GM23338 (cell line): ENCODE measurements around the gene CRACR2A. TPM values are rescaled to one million over a fixed set of nuclear protein-coding genes. Genes with fewer than 3 reads are reported as not detected.

Experiments used
- ATAC-seq: fragments of 200-7000 bp; cut with Tn5 transposase; 3 replicates; pipeline ENCODE4 v1.9.1; 2020
- DNase-seq: peaks from one replicate; pipeline ENCODE4 v3.0.0-alpha.2; 2015; ENCODE audit warnings: low spot score
- H2AFZ ChIP-seq: fragments of 200-600 bp; sonication (generic); 2 replicates; pipeline ENCODE4 v1.8.0; 2016; ENCODE audit warnings: antibody characterized with exemption, mild to moderate bottlenecking, moderate library complexity
- H3F3A ChIP-seq: fragments of 200-600 bp; sonication (generic); replicated peaks from 2 replicates; pipeline ENCODE4 v1.8.0; 2017; ENCODE audit warnings: antibody characterized with exemption, mixed run types, low read depth
- H3K27ac ChIP-seq: fragments of 200-600 bp; sonication (generic); 2 replicates; pipeline ENCODE4 v1.6.1; 2016; ENCODE audit warnings: low read depth
- H3K27me3 ChIP-seq: fragments of 200-600 bp; sonication (generic); 2 replicates; pipeline ENCODE4 v1.8.0; 2016; ENCODE audit warnings: mild to moderate bottlenecking, mixed run types, moderate library complexity; ENCODE audit not compliant: insufficient read depth
- H3K36me3 ChIP-seq: fragments of 200-600 bp; sonication (generic); 2 replicates; pipeline ENCODE4 v1.8.0; 2016; ENCODE audit warnings: mild to moderate bottlenecking; ENCODE audit not compliant: insufficient read depth
- H3K4me1 ChIP-seq: fragments of 200-600 bp; sonication (generic); 2 replicates; pipeline ENCODE4 v1.8.0; 2016; ENCODE audit warnings: mild to moderate bottlenecking, moderate library complexity; ENCODE audit not compliant: insufficient read depth
- H3K4me2 ChIP-seq: fragments of 200-600 bp; sonication (generic); 2 replicates; pipeline ENCODE4 v1.7.1; 2017; ENCODE audit warnings: mixed run types
- H3K4me3 ChIP-seq: fragments of 200-600 bp; sonication (generic); 2 replicates; pipeline ENCODE4 v1.6.1; 2016; ENCODE audit warnings: mixed run types
- H3K79me2 ChIP-seq: fragments of 200-600 bp; sonication (generic); replicated peaks from 2 replicates; pipeline ENCODE4 v1.8.0; 2017; ENCODE audit warnings: mild to moderate bottlenecking; ENCODE audit not compliant: insufficient read depth
- H3K9me2 ChIP-seq: fragments of 200-600 bp; sonication (generic); 2 replicates; pipeline ENCODE4 v1.8.0; 2017; ENCODE audit not compliant: insufficient read depth
- H4K20me1 ChIP-seq: fragments of 200-600 bp; sonication (generic); replicated peaks from 2 replicates; pipeline ENCODE4 v1.8.0; 2017; ENCODE audit warnings: mild to moderate bottlenecking; ENCODE audit not compliant: insufficient read depth
- H3K27ac Mint-ChIP-seq: 2 replicates; pipeline ENCODE4 v1.8.0; 2020; ENCODE audit warnings: inconsistent platforms, mild to moderate bottlenecking, moderate library complexity, mixed read lengths
- H3K27me3 Mint-ChIP-seq: 3 replicates; pipeline ENCODE4 v1.8.0; 2022; ENCODE audit warnings: low read depth, mild to moderate bottlenecking, moderate library complexity, mixed read lengths, inconsistent platforms; ENCODE audit not compliant: insufficient read depth, poor library complexity
- H3K36me3 Mint-ChIP-seq: 3 replicates; pipeline ENCODE4 v1.8.0; 2021; ENCODE audit warnings: low read depth, mild to moderate bottlenecking, inconsistent platforms, moderate library complexity, mixed read lengths
- H3K4me1 Mint-ChIP-seq: 3 replicates; pipeline ENCODE4 v1.8.0; 2020; ENCODE audit warnings: mild to moderate bottlenecking, inconsistent platforms, mixed read lengths
- H3K4me3 Mint-ChIP-seq: 3 replicates; pipeline ENCODE4 v1.8.0; 2021; ENCODE audit warnings: moderate library complexity, mild to moderate bottlenecking, inconsistent platforms, mixed read lengths
- H3K9me3 Mint-ChIP-seq: 3 replicates; pipeline ENCODE4 v1.8.0; 2020; ENCODE audit warnings: moderate library complexity, mild to moderate bottlenecking, inconsistent platforms, mixed read lengths
- CREB1 ChIP-seq: fragments of 250-450 bp; sonication (Bioruptor Pico); IDR thresholded peaks from 2 replicates; pipeline ENCODE4 v1.5.0; 2020; ENCODE audit warnings: low read depth, mild to moderate bottlenecking, moderate library complexity
- EZH2 ChIP-seq: fragments of 200-600 bp; sonication (generic); IDR thresholded peaks from one replicate; pipeline ENCODE4 v1.8.0; 2017; ENCODE audit warnings: antibody characterized with exemption, mild to moderate bottlenecking, low read depth; ENCODE audit not compliant: unreplicated experiment
- EZH2phosphoT487 ChIP-seq: fragments of 200-600 bp; sonication (generic); IDR thresholded peaks from one replicate; pipeline ENCODE4 v1.8.1; 2018; ENCODE audit warnings: antibody characterized with exemption; ENCODE audit not compliant: unreplicated experiment
- JUNB ChIP-seq: IDR thresholded peaks from one replicate; pipeline ENCODE4 v1.6.1; 2016; ENCODE audit warnings: antibody characterized with exemption; ENCODE audit not compliant: unreplicated experiment
- NANOG ChIP-seq: IDR thresholded peaks from 2 replicates; pipeline ENCODE4 v1.6.1; 2016; ENCODE audit warnings: antibody characterized with exemption, borderline replicate concordance
- POLR2AphosphoS5 ChIP-seq: IDR thresholded peaks from 2 replicates; pipeline ENCODE4 v1.6.1; 2016; ENCODE audit warnings: antibody characterized with exemption, low read depth
- STAT1 ChIP-seq: IDR thresholded peaks from one replicate; pipeline ENCODE4 v1.6.1; 2016; ENCODE audit warnings: antibody characterized with exemption; ENCODE audit not compliant: unreplicated experiment
- ZNF114 ChIP-seq: fragments of 250-450 bp; sonication (Bioruptor Pico); IDR thresholded peaks from 2 replicates; pipeline ENCODE4 v1.5.0; 2020; ENCODE audit warnings: mild to moderate bottlenecking, moderate library complexity
- ZNF331 ChIP-seq: fragments of 250-450 bp; sonication (Bioruptor Pico); IDR thresholded peaks from 2 replicates; pipeline ENCODE4 v1.5.0; 2020; ENCODE audit warnings: low read depth, mild to moderate bottlenecking, moderate library complexity
- polyA plus RNA-seq: library from polyadenylated mRNA; unstranded; fragments of >200 nt; fragmentation: Nextera tagmentation; extraction: Ambion mirVana; gene quantifications from 2 replicates; pipeline ENCODE4 v1.2.1, GENCODE V29; 2016
- total RNA-seq: library from RNA; depleted of rRNA; stranded (reverse); fragments of >200 nt; shearing (Covaris generic); gene quantifications from 2 replicates; pipeline ENCODE4 v1.2.3, GENCODE V29; 2014
- TF ChIP-seq, protein P1 (sequence below): IDR thresholded peaks from 2 replicates; pipeline ENCODE4 v1.6.1; 2016; ENCODE audit warnings: antibody characterized with exemption
- TF ChIP-seq, protein P2 (sequence below): fragments of 250-450 bp; sonication (Bioruptor Pico); IDR thresholded peaks from 2 replicates; pipeline ENCODE4 v1.5.0; 2020; ENCODE audit warnings: mild to moderate bottlenecking, moderate library complexity
- TF ChIP-seq, protein P3 (sequence below), 2 experiments: fragments of 200-600 bp in 1 of 2; sonication (generic) in 1 of 2; conservative IDR thresholded peaks; 2 replicates each; pipeline versions ENCODE4 v1.5.1 to v1.6.1; 2016 to 2017; ENCODE audit warnings: antibody characterized with exemption in 2 of 2, low read depth in 2 of 2, mild to moderate bottlenecking in 2 of 2, moderate library complexity in 1 of 2
- TF ChIP-seq, protein P4 (sequence below): IDR thresholded peaks from one replicate; pipeline ENCODE4 v1.6.1; 2018; ENCODE audit warnings: antibody characterized with exemption; ENCODE audit not compliant: unreplicated experiment

The CRACR2A gene
- total and polyA plus RNA-seq, 2 experiments from 2014 or later: 1.5 to 3.0 TPM

DNA sequence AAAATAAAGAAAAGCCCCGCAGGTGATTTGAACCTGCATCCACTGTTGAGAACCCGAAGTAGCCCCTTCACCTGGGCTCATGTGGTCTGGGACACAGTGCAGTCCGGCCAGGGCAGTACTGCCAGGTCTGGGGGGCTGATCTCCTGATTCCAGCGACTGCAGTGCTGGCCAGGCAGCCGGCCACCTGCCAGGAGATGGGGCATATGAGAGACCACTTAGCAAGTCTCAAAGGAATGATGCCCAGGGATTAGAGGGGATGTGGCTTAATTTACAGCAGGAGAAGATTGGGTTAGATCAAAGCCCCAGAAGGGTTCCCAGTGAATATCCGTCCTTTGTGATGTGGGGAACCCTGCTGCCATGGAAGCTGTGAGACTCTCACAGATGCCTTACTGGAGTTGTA lies 148.6 kb downstream of the CRACR2A start:
- Histone ChIP-seq H3F3A (0 out of 2 replicates have a peak, but pooled peaks cover 4% of the 10 kb centered on the region), H3K36me3 (no peaks in the 10 kb centered on the region), H3K79me2 (no peaks in the 10 kb centered on the region), H2AFZ (peak overlapping the region; percentile 87), H3K4me2 (peak overlapping the region; percentile 73), H3K27me3 (peaks cover 10% of the 10 kb centered on the region; the same call in 1 of the 2 replicates), H3K4me3 (peak overlapping the region; percentile 50; the same call in 1 of the 2 replicates), H4K20me1 (no peaks in the 10 kb centered on the region; the same call in 1 of the 2 replicates), H3K9me2 (no peaks in the 10 kb centered on the region), H3K27ac (no peak overlapping the region), H3K4me1 (peaks cover 41% of the 10 kb centered on the region)
- Mint-ChIP-seq H3K36me3 (no peaks in the 10 kb centered on the region), H3K27me3 (peaks cover 29% of the 10 kb centered on the region), H3K27ac (no peak overlapping the region), H3K4me1 (peaks cover 80% of the 10 kb centered on the region), H3K9me3 (no peaks in the 10 kb centered on the region), H3K4me3 (peak overlapping the region; percentile 66)
- TF ChIP-seq CREB1 (CRISPR knock-in tag) (no peak), ZNF114 (no peak), NANOG (no peak), ZNF331 (CRISPR knock-in tag) (no peak), JUNB (no peak), STAT1 (no peak), EZH2 (no peak), EZH2phosphoT487 (no peak), POLR2AphosphoS5 (no peak)
- TF ChIP-seq, protein P1, sequence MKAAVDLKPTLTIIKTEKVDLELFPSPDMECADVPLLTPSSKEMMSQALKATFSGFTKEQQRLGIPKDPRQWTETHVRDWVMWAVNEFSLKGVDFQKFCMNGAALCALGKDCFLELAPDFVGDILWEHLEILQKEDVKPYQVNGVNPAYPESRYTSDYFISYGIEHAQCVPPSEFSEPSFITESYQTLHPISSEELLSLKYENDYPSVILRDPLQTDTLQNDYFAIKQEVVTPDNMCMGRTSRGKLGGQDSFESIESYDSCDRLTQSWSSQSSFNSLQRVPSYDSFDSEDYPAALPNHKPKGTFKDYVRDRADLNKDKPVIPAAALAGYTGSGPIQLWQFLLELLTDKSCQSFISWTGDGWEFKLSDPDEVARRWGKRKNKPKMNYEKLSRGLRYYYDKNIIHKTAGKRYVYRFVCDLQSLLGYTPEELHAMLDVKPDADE: no peak
- TF ChIP-seq, protein P2, sequence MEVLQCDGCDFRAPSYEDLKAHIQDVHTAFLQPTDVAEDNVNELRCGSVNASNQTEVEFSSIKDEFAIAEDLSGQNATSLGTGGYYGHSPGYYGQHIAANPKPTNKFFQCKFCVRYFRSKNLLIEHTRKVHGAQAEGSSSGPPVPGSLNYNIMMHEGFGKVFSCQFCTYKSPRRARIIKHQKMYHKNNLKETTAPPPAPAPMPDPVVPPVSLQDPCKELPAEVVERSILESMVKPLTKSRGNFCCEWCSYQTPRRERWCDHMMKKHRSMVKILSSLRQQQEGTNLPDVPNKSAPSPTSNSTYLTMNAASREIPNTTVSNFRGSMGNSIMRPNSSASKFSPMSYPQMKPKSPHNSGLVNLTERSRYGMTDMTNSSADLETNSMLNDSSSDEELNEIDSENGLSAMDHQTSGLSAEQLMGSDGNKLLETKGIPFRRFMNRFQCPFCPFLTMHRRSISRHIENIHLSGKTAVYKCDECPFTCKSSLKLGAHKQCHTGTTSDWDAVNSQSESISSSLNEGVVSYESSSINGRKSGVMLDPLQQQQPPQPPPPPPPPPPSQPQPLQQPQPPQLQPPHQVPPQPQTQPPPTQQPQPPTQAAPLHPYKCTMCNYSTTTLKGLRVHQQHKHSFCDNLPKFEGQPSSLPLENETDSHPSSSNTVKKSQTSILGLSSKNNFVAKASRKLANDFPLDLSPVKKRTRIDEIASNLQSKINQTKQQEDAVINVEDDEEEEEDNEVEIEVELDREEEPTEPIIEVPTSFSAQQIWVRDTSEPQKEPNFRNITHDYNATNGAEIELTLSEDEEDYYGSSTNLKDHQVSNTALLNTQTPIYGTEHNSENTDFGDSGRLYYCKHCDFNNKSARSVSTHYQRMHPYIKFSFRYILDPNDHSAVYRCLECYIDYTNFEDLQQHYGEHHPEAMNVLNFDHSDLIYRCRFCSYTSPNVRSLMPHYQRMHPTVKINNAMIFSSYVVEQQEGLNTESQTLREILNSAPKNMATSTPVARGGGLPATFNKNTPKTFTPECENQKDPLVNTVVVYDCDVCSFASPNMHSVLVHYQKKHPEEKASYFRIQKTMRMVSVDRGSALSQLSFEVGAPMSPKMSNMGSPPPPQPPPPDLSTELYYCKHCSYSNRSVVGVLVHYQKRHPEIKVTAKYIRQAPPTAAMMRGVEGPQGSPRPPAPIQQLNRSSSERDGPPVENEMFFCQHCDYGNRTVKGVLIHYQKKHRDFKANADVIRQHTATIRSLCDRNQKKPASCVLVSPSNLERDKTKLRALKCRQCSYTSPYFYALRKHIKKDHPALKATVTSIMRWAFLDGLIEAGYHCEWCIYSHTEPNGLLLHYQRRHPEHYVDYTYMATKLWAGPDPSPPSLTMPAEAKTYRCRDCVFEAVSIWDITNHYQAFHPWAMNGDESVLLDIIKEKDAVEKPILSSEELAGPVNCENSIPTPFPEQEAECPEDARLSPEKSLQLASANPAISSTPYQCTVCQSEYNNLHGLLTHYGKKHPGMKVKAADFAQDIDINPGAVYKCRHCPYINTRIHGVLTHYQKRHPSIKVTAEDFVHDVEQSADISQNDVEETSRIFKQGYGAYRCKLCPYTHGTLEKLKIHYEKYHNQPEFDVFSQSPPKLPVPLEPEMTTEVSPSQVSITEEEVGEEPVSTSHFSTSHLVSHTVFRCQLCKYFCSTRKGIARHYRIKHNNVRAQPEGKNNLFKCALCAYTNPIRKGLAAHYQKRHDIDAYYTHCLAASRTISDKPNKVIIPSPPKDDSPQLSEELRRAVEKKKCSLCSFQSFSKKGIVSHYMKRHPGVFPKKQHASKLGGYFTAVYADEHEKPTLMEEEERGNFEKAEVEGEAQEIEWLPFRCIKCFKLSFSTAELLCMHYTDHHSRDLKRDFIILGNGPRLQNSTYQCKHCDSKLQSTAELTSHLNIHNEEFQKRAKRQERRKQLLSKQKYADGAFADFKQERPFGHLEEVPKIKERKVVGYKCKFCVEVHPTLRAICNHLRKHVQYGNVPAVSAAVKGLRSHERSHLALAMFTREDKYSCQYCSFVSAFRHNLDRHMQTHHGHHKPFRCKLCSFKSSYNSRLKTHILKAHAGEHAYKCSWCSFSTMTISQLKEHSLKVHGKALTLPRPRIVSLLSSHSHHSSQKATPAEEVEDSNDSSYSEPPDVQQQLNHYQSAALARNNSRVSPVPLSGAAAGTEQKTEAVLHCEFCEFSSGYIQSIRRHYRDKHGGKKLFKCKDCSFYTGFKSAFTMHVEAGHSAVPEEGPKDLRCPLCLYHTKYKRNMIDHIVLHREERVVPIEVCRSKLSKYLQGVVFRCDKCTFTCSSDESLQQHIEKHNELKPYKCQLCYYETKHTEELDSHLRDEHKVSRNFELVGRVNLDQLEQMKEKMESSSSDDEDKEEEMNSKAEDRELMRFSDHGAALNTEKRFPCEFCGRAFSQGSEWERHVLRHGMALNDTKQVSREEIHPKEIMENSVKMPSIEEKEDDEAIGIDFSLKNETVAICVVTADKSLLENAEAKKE: no peak
- TF ChIP-seq, protein P3, sequence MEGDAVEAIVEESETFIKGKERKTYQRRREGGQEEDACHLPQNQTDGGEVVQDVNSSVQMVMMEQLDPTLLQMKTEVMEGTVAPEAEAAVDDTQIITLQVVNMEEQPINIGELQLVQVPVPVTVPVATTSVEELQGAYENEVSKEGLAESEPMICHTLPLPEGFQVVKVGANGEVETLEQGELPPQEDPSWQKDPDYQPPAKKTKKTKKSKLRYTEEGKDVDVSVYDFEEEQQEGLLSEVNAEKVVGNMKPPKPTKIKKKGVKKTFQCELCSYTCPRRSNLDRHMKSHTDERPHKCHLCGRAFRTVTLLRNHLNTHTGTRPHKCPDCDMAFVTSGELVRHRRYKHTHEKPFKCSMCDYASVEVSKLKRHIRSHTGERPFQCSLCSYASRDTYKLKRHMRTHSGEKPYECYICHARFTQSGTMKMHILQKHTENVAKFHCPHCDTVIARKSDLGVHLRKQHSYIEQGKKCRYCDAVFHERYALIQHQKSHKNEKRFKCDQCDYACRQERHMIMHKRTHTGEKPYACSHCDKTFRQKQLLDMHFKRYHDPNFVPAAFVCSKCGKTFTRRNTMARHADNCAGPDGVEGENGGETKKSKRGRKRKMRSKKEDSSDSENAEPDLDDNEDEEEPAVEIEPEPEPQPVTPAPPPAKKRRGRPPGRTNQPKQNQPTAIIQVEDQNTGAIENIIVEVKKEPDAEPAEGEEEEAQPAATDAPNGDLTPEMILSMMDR (conservative IDR thresholded peaks at IDR 0.05; ENCODE audit: low read depth in 2 of 2): no peak
- TF ChIP-seq, protein P4, sequence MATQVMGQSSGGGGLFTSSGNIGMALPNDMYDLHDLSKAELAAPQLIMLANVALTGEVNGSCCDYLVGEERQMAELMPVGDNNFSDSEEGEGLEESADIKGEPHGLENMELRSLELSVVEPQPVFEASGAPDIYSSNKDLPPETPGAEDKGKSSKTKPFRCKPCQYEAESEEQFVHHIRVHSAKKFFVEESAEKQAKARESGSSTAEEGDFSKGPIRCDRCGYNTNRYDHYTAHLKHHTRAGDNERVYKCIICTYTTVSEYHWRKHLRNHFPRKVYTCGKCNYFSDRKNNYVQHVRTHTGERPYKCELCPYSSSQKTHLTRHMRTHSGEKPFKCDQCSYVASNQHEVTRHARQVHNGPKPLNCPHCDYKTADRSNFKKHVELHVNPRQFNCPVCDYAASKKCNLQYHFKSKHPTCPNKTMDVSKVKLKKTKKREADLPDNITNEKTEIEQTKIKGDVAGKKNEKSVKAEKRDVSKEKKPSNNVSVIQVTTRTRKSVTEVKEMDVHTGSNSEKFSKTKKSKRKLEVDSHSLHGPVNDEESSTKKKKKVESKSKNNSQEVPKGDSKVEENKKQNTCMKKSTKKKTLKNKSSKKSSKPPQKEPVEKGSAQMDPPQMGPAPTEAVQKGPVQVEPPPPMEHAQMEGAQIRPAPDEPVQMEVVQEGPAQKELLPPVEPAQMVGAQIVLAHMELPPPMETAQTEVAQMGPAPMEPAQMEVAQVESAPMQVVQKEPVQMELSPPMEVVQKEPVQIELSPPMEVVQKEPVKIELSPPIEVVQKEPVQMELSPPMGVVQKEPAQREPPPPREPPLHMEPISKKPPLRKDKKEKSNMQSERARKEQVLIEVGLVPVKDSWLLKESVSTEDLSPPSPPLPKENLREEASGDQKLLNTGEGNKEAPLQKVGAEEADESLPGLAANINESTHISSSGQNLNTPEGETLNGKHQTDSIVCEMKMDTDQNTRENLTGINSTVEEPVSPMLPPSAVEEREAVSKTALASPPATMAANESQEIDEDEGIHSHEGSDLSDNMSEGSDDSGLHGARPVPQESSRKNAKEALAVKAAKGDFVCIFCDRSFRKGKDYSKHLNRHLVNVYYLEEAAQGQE: no peak
- DNase-seq: peak; percentile 37
- ATAC-seq: peak; percentile 19
